Activated CD4-positive, CD25-positive, alpha-beta regulatory T cell treated with anti-CD3 and anti-CD28 coated beads, Interleukin-2, amount 50 U/mL, for 24 hours (primary cell): ENCODE results near the gene CARHSP1.

ENCODE experiments used
- ATAC-seq, 2 donors: fragments of 150-1000 bp; cut with Tn5 transposase; one replicate each; pipeline ENCODE4 v1.10.0; 2021; ENCODE audit warnings: mild to moderate bottlenecking in 1 of 2, moderate library complexity in 1 of 2

The CARHSP1 gene

GRCh38 chr16:8869212-8869987 lies 594 bp upstream of the CARHSP1 start:
- no peak for ATAC-seq

GRCh38 chr16:8867932-8868415 lies 832 bp downstream of the CARHSP1 start:
- peak in 1 of 2 donors; percentile 3 for ATAC-seq

- no peak for ATAC-seq
Measured at GRCh38 chr16:8867216-8867931, 1.4 kb downstream of the CARHSP1 start.

GRCh38 chr16:8866884-8867215 lies 2.0 kb downstream of the CARHSP1 start:
- no peak for ATAC-seq

DNA sequence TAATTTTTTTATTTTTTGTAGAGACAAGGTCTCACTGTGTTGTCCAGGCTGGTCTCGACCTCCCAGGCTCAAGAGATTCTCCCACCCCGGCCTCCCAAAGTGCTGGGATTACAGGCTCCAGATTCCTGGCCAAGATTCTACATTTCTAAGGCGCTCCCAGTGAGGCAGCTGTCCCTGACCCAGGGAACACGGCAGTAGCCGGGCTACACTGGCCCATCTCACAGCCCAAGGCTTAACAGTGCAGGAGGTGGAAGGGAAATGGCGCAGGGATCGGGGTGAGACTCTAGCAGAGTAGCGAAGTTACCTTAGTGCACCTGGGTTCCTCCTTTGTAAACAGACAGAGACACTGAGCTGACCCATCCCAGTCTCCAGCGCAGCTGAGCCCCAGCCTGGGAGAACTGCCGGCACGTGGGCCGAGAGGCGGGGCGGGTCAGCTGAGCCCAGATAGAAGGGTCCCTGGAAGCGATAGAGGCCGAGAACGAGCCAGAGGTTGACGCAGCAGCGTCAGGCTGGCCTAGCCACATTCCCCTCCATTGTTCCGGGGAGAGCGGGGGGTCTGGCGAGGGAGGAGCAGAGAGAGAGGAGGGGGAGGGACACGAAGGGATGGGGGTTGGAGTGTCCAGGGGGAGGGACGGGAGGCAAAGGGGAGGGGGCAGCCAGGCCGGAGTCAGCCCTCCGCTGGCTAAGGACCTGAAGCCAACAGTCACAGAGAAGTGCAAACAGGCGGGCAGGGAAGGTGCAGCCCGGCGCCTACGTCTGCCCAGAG lies 2.5 kb downstream of the CARHSP1 start:
- ATAC-seq: no peak

DNA sequence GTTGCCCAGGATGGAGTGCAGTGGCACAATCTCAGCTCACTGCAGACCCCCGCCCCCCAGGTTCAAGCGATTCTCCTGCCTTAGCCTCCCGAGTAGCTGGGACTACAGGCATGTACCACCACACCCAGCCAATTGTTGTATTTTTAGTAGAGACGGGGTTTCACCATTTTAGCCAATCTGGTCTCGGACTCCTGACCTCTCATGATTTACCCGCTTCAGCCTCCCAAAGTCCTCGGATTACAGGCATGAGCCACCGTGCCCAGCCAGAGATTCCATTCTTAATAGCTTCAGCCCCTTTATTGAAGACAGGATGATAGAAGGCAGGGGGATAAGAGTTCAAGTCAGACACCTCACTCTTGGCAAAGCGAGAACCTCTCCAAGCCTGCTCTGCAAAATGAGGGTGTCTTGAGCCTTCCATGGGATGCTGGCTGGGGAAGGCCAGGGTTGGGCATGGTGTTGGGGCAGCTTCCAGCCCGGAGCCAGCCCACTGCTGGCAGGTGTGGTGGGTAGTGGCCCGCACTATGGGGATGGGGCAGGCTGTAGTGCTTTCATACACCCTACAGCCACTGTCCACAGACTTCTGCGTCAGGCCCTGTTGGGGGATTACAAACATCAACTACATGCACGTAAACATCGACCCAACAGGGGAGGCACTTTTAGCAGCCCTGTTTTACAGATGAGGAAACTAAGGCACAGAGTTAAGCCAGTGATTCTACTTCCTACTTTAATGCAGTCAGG lies 3.5 kb downstream of the CARHSP1 start:
- no peak for ATAC-seq

GRCh38 chr16:8864480-8865110 lies 4.2 kb downstream of the CARHSP1 start:
- no peak for ATAC-seq

DNA sequence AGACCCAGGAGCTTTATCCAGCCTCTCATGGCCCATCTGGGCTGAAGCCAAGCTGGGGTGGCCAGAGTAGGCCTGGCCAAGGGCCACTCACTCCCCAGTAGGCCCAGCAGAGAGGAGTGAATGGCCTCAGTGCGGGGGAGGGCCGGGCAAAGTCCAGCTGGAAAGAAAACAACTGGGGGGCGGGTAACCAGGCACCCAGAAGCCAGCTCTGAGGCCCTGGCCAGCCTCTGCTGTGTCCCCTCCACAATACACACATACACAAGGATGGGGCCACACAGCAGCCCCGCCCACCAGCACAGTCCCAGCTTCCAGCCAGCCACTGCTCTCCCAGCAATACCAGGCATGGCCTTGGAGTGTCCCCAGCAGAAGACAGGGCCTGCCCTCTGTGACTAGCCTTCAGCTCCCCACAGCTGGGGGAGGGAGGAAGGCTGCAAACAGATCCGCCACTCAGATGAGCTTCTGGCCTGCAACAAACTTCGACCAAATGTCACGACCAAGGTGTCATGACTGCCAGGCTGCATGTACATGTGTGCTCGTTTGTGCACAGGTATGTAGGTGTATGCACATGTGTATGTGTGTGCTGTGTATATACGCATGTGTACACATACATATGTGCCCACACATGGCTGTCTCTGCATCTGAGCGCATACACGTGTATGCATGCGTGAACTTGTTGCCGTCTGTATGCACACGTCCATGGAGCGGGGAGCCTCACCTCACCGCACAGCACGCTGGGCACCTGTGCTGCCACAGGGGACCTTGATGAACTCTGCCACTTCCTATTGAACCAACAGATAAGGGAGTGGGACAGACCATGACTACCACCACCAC lies 5.0 kb downstream of the CARHSP1 start:
- no peak for ATAC-seq

GRCh38 chr16:8862309-8863130 lies 6.3 kb downstream of the CARHSP1 start:
- no peak for ATAC-seq

DNA sequence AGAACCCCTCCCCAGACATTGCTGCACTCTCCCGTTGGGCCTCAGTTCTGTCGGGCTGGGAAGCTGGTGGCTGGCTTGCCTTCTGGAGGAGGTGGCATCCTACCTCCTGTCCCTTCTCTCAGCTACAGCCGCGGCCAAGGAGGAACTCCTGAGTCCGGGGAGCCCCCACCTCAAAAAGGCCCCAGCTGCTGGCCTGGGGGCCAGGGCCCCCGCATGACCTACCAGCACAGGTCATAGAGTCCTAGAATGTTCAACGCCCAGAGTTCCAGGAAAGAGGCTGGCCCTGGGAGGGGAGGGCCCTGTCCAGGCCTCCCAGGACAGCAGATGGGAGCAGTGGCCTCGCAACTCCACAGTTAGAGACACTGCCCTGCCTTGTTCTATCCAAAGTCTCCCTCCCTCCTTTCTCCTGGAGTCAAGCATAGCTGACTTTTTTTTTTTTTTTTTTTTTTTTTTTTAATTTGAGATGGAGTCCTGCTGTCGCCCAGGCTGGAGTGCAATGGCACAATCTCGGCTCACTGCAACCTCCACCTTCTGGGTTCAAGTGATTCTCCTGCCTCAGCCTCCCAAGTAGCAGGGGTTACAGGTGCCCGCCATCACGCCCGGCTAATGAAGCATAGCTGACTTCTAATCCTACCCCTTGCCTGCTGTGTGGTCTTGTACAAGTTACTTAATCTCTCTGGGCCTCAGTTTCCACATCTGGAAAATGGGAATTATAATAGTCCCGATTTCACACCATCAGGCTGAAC lies 7.1 kb downstream of the CARHSP1 start:
- no peak for ATAC-seq

GRCh38 chr16:8859913-8860881 lies 8.6 kb downstream of the CARHSP1 start:
- ATAC-seq: no peak

GRCh38 chr16:8858994-8859912 lies 9.6 kb downstream of the CARHSP1 start:
- ATAC-seq: no peak

GRCh38 chr16:8855972-8856371 lies 12.8 kb downstream of the CARHSP1 start:
- no peak for ATAC-seq

GRCh38 chr16:8855051-8855786 lies 13.6 kb downstream of the CARHSP1 start:
- ATAC-seq: no peak

GRCh38 chr16:8854298-8854948 lies 14.4 kb downstream of the CARHSP1 start:
- no peak for ATAC-seq

DNA sequence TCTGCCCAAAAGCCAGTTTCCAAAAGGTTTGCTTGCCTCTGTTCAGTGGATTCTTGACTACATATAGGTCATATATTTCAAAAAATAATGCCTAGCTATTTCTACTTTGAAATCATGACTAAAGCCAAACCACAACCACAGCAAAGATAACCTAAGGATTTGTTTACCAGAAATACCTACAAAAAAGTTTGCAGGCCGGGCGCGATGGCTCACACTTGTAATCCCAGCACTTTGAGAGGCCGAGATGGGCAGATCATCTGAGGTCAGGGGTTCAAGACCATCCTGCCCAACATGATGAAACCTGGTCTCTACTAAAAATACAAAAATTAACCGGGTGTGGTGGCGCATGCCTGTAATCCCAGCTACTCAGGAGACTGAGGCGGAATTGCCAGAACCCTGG lies 15.2 kb downstream of the CARHSP1 start:
- no peak for ATAC-seq
